Kidney epithelial cell (primary cell): ENCODE measurements around the gene LHX2. TPM values are rescaled to one million over a fixed set of nuclear protein-coding genes. Genes with fewer than 3 reads are reported as not detected.
A peak's percentile ranks its signal among the peaks of the same experiment; 100 is the strongest.

Experiments
- DNase-seq: peaks from one replicate; pipeline ENCODE4 v3.0.0-alpha.2; 2010; ENCODE audit warnings: low read depth
- H3K27me3 ChIP-seq: 2 replicates; pipeline ENCODE4 v1.6.0; 2011; ENCODE audit warnings: low read length; ENCODE audit not compliant: control insufficient read depth, insufficient read depth
- H3K36me3 ChIP-seq: 2 replicates; pipeline ENCODE4 v1.5.1; 2011; ENCODE audit warnings: low read length; ENCODE audit not compliant: control insufficient read depth, insufficient read depth
- H3K4me3 ChIP-seq: 2 replicates; pipeline ENCODE4 v1.5.1; 2011; ENCODE audit warnings: low read depth, mild to moderate bottlenecking, control low read depth, low read length
- CTCF ChIP-seq: IDR thresholded peaks from 2 replicates; pipeline ENCODE4 v1.5.1; 2011; ENCODE audit warnings: mild to moderate bottlenecking, moderate library complexity, low read length, control low read depth, inconsistent platforms; ENCODE audit not compliant: insufficient read depth, poor library complexity, severe bottlenecking
- total RNA-seq: library from RNA; depleted of rRNA; stranded (reverse); fragments of >200 nt; gene quantifications from 2 replicates; pipeline ENCODE4 v1.2.3, GENCODE V29; 2015

The LHX2 gene
- total RNA-seq, 1 donor from 2014 or later: not detected

GRCh38 chr9:124038790-124039633 is 27.4 kb downstream of the LHX2 start:
- no peak for DNase-seq
- Histone ChIP-seq H3K4me3 (no peak overlapping the region), H3K27me3 (peaks cover 58% of the 10 kb centered on the region), H3K36me3 (no peaks in the 10 kb centered on the region)
- peak; percentile 14 for TF ChIP-seq CTCF

- no peaks in the 10 kb centered on the region for H3K36me3 ChIP-seq
- no peak for TF ChIP-seq CTCF
- peaks cover 62% of the 10 kb centered on the region for H3K27me3 ChIP-seq
- peak overlapping the region; percentile 11 for H3K4me3 ChIP-seq
- DNase-seq: no peak
Observed at GRCh38 chr9:124040186-124040931, 28.8 kb downstream of the LHX2 start.

GRCh38 chr9:124040935-124041816 is 29.6 kb downstream of the LHX2 start:
- peak; percentile 82 for TF ChIP-seq CTCF
- H3K27me3 ChIP-seq: peaks cover 70% of the 10 kb centered on the region
- peak overlapping the region; percentile 11 for H3K4me3 ChIP-seq

GRCh38 chr9:124041817-124042116 is 30.2 kb downstream of the LHX2 start:
- no peak for DNase-seq
- H3K27me3 ChIP-seq: peaks cover 71% of the 10 kb centered on the region
- no peak overlapping the region for H3K4me3 ChIP-seq
- no peak for TF ChIP-seq CTCF
- no peaks in the 10 kb centered on the region for H3K36me3 ChIP-seq

More at GRCh38 chr9:124040935-124041816, 29.6 kb downstream of the LHX2 start:
- no peak for DNase-seq
- H3K36me3 ChIP-seq: no peaks in the 10 kb centered on the region

- H3K36me3 ChIP-seq: no peaks in the 10 kb centered on the region
- TF ChIP-seq CTCF: no peak
- H3K4me3 ChIP-seq: no peak overlapping the region
- no peak for DNase-seq
- peaks cover 68% of the 10 kb centered on the region for H3K27me3 ChIP-seq
Observed at GRCh38 chr9:124042201-124042721, 30.7 kb downstream of the LHX2 start.
